GM23248 (cell line): ENCODE measurements around the gene MDM1. TPM values are rescaled to one million over a fixed set of nuclear protein-coding genes. Genes with fewer than 3 reads are reported as not detected.
A peak's percentile ranks its signal among the peaks of the same experiment; 100 is the strongest.

ENCODE experiments used
- DNase-seq: peaks from one replicate; pipeline ENCODE4 v3.0.0-alpha.2; 2015
- H2AFZ ChIP-seq: fragments of 200-600 bp; sonication (generic); 2 replicates; pipeline ENCODE4 v1.6.1; 2016; ENCODE audit warnings: antibody characterized with exemption
- H3F3A ChIP-seq: fragments of 200-600 bp; sonication (generic); 2 replicates; pipeline ENCODE4 v1.6.1; 2016; ENCODE audit warnings: mild to moderate bottlenecking, antibody characterized with exemption, mixed run types; ENCODE audit not compliant: insufficient read depth
- H3K27ac ChIP-seq: fragments of 200-600 bp; sonication (generic); 2 replicates; pipeline ENCODE4 v1.5.1; 2016; ENCODE audit warnings: mild to moderate bottlenecking
- H3K27me3 ChIP-seq: fragments of 200-600 bp; sonication (generic); replicated peaks from 2 replicates; pipeline ENCODE4 v1.6.1; 2016; ENCODE audit warnings: mild to moderate bottlenecking; ENCODE audit not compliant: insufficient read depth
- H3K36me3 ChIP-seq: fragments of 200-600 bp; sonication (generic); 2 replicates; pipeline ENCODE4 v1.6.1; 2016; ENCODE audit warnings: low read depth, mild to moderate bottlenecking
- H3K4me1 ChIP-seq: fragments of 200-600 bp; sonication (generic); 2 replicates; pipeline ENCODE4 v1.6.1; 2016; ENCODE audit warnings: mild to moderate bottlenecking; ENCODE audit not compliant: insufficient read depth
- H3K4me2 ChIP-seq: fragments of 200-600 bp; sonication (generic); one replicate; pipeline ENCODE4 v1.6.1; 2016; ENCODE audit warnings: mild to moderate bottlenecking; ENCODE audit not compliant: unreplicated experiment
- H3K4me3 ChIP-seq: fragments of 200-600 bp; sonication (generic); 2 replicates; pipeline ENCODE4 v1.5.1; 2016; ENCODE audit warnings: mild to moderate bottlenecking
- H3K79me2 ChIP-seq: fragments of 200-600 bp; sonication (generic); 2 replicates; pipeline ENCODE4 v1.6.1; 2016; ENCODE audit warnings: mild to moderate bottlenecking; ENCODE audit not compliant: insufficient read depth
- H3K9ac ChIP-seq: fragments of 200-600 bp; sonication (generic); 2 replicates; pipeline ENCODE4 v1.6.1; 2016; ENCODE audit warnings: mild to moderate bottlenecking
- H3K9me2 ChIP-seq: fragments of 200-600 bp; sonication (generic); 2 replicates; pipeline ENCODE4 v1.6.1; 2016; ENCODE audit warnings: mixed run types, mild to moderate bottlenecking, moderate library complexity; ENCODE audit not compliant: insufficient read depth
- H3K9me3 ChIP-seq: fragments of 200-600 bp; sonication (generic); one replicate; pipeline ENCODE4 v1.6.1; 2017; ENCODE audit warnings: low read depth
- H4K20me1 ChIP-seq: fragments of 200-600 bp; sonication (generic); 2 replicates; pipeline ENCODE4 v1.6.0; 2016; ENCODE audit not compliant: insufficient read depth
- EZH2 ChIP-seq: fragments of 200-600 bp; sonication (generic); IDR thresholded peaks from 2 replicates; pipeline ENCODE4 v1.6.1; 2018; ENCODE audit warnings: antibody characterized with exemption, mild to moderate bottlenecking; ENCODE audit not compliant: insufficient read depth, poor library complexity, severe bottlenecking
- EZH2phosphoT487 ChIP-seq: fragments of 200-600 bp; sonication (generic); IDR thresholded peaks from 2 replicates; pipeline ENCODE4 v1.6.1; 2018; ENCODE audit warnings: antibody characterized with exemption, moderate library complexity, mild to moderate bottlenecking, low read depth; ENCODE audit not compliant: insufficient read depth
- WGBS, 2 experiments: methylation state at CpG; one replicate each; pipeline ENCODE4 v1.1.6; 2015 to 2017; ENCODE audit warnings: low lambda C conversion rate in 2 of 2, low coverage in 1 of 2; ENCODE audit errors: missing lambda C conversion rate in 2 of 2; 5-methylcytosine and 5-hydroxymethylcytosine counted together
- in situ Hi-C: fragments of 300-500 bp; cut with MboI; formaldehyde crosslinking; loops from 2 replicates; pipeline ENCODE4 v1.15.0; 2020
- polyA plus RNA-seq: library from polyadenylated mRNA; unstranded; fragments of >200 nt; fragmentation: Nextera tagmentation; extraction: Ambion mirVana; gene quantifications from 2 replicates; pipeline ENCODE4 v1.2.1, GENCODE V29; 2016
- total RNA-seq: library from RNA; depleted of rRNA; stranded (reverse); fragments of >200 nt; shearing (Covaris generic); gene quantifications from 2 replicates; pipeline ENCODE4 v1.2.3, GENCODE V29; 2014; rRNA removed

The MDM1 gene
- total and polyA plus RNA-seq, 2 experiments from 2014 or later, result 7.3 to 9.9 TPM

DNA sequence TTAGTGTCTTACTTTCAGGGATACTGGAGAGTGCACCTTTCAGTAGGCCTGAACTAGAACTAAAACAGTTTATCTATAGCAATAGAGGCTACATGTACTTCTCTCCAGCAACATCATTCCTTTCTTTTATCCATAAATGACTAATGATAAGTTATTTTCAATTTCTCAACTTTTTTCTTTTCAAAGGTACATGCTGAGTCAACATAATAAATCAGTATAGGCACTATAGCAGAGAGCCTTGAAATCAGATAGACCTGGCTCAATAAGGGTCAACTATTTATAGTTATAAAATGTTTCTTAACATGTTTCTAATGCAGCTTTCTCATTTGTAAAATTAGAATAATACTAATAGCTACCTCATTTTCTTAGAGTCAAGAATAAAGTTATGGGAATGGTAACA is 84.4 kb downstream of the MDM1 start:
- Histone ChIP-seq H4K20me1 (no peaks in the 10 kb centered on the region), H3F3A (no peaks in the 10 kb centered on the region), H3K4me3 (no peak overlapping the region), H3K9me3 (no peaks in the 10 kb centered on the region), H3K27me3 (peaks cover 4% of the 10 kb centered on the region; the same call in 1 of the 2 replicates), H3K79me2 (no peaks in the 10 kb centered on the region), H3K4me1 (no peaks in the 10 kb centered on the region), H3K9ac (no peak overlapping the region), H3K9me2 (no peaks in the 10 kb centered on the region), H3K4me2 (no peak overlapping the region), H2AFZ (no peak overlapping the region), H3K36me3 (no peaks in the 10 kb centered on the region), H3K27ac (no peak overlapping the region)
- no peak for DNase-seq
- TF ChIP-seq EZH2phosphoT487 (no peak), EZH2 (no peak)
- in situ Hi-C loops, result no loop called here

DNA sequence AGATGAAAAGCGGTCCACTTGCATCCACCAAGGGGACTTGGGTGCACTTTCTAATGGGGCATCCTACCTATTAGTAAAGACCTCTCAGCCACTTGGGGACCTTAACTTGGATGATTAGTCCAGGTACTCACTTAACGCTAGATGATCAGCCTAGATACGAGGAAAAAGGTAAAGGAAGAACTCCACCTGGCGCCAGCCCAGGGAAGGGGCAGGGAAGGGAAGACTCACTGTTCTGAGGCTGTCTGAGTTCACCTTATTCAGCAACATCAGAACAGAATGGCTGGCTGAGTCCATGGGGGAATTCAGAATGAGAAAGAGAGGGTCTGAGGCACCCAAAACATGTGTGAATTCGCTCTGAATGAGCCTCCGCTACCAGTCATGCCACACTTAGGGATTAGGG is 85.8 kb downstream of the MDM1 start:
- Histone ChIP-seq H3K9ac (no peak overlapping the region), H3K9me2 (no peaks in the 10 kb centered on the region), H3K27me3 (peaks cover 4% of the 10 kb centered on the region; the same call in 1 of the 2 replicates), H3F3A (no peaks in the 10 kb centered on the region), H3K4me2 (no peak overlapping the region), H3K36me3 (no peaks in the 10 kb centered on the region), H4K20me1 (no peaks in the 10 kb centered on the region), H3K9me3 (no peaks in the 10 kb centered on the region), H3K4me3 (no peak overlapping the region), H2AFZ (no peak overlapping the region), H3K4me1 (no peaks in the 10 kb centered on the region), H3K79me2 (no peaks in the 10 kb centered on the region), H3K27ac (no peak overlapping the region)
- in situ Hi-C loops, result no loop called here
- TF ChIP-seq EZH2 (no peak), EZH2phosphoT487 (no peak)
- no peak for DNase-seq
- 83 to 86% methylated on average over 6 of the region's 6 CpGs for WGBS, 2 experiments

DNA sequence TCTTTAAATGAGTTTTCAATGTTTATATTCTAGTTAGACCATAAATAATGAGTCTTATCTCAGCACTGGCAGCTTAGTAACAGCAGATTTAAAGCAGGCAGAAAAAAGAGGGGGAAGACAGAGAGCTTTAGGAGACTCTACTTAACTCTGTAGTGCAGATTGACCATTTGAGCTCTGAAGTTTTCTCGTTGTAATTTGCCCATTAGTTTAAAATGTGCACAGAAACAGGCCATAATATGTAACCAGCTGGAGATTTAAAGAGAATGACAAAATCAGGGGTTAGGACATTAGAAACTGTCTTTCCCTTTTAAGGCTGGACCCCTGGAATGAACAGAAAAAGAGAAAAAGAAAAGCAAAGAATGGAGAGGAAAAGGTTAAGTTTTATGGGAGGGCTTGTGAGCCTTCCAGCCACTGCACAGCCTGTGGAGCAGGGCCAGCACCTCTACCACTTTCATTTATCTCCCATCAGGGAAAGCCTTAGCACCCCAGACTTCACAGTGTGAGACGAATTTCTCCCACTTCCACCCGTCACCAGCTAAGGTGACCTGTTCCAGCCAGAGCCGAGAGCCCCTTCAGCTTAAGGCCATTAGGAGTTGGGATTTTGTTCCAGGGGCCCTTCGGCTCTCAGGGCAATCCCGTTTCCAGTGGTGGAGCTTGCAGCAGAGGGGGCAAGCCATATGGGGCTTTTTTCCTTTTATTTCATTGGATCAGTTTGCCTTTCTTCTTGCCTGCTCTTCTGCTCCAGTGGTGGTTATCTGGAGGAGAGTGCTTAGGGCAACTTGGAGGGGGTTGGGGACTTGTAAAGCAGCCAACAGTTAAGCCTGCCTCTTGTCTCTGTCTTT is 86.8 kb downstream of the MDM1 start:
- Histone ChIP-seq H3K79me2 (no peaks in the 10 kb centered on the region), H3K4me1 (peaks cover 8% of the 10 kb centered on the region), H3K4me3 (no peak overlapping the region), H3K9me2 (no peaks in the 10 kb centered on the region), H2AFZ (peak overlapping the region; percentile 14; the same call in 1 of the 2 replicates), H3K27me3 (peaks cover 4% of the 10 kb centered on the region; the same call in 1 of the 2 replicates), H4K20me1 (no peaks in the 10 kb centered on the region), H3K36me3 (no peaks in the 10 kb centered on the region), H3F3A (peaks cover 4% of the 10 kb centered on the region; the same call in 1 of the 2 replicates), H3K4me2 (no peak overlapping the region), H3K27ac (no peak overlapping the region), H3K9ac (no peak overlapping the region), H3K9me3 (no peaks in the 10 kb centered on the region)
- DNase-seq, result no peak
- no peak for TF ChIP-seq EZH2
- no peak for TF ChIP-seq EZH2phosphoT487
- WGBS, 2 experiments, result 23 to 39% methylated on average over 6 of the region's 6 CpGs
- in situ Hi-C loops, result no loop called here

Other genes starting within 250 kb of the MDM1 start
- gene IFNG, start 172.6 kb downstream of the MDM1 start, total RNA-seq, result not detected in 2 replicates
- not detected in 2 replicates for gene IFNG, start 172.6 kb downstream of the MDM1 start, polyA plus RNA-seq
- gene IL26, start 106.6 kb downstream of the MDM1 start, total RNA-seq, result not detected in 2 replicates
- gene IL26, start 106.6 kb downstream of the MDM1 start, polyA plus RNA-seq, result not detected in 2 replicates
- gene IL22, start 78.8 kb downstream of the MDM1 start, total RNA-seq, result not detected in 2 replicates
- gene IL22, start 78.8 kb downstream of the MDM1 start, polyA plus RNA-seq, result not detected in 2 replicates